ENCODE data around the gene ANKRA2.
"Not testable (repeated sequence)": the region's sequence is repeated elsewhere in the genome, so short reads cannot be mapped to it uniquely, and the experiment has no call there.

ANKRA2 gene

GRCh38 chr5:73523861-73524260 is 41.6 kb downstream of the ANKRA2 start:
- DNase-seq (ENCODE audit: low read depth, low spot score): no peak
- ChIA-PET POLR2A (no interaction called here), CTCF (interaction anchor here (0.7 to 11.0 kb wide), 4 partner anchors 14 to 308 kb away, joined by 3 to 205 read pairs (median 5); no protein-coding TSS in a partner anchor)
- H3K4me3 ChIP-seq (ENCODE audit: low read depth, low read length): no peak overlapping the region
- no peak for TF ChIP-seq CTCF (IDR thresholded peaks at IDR 0.05; ENCODE audit: insufficient read depth, low read length, missing control alignments)

GRCh38 chr5:73522989-73523388 is 42.5 kb downstream of the ANKRA2 start:
- CTCF ChIA-PET: interaction anchor here (1.6 to 11.0 kb wide), 7 partner anchors 7 to 307 kb away, joined by 4 to 205 read pairs (median 9); no protein-coding TSS in a partner anchor
- TF ChIP-seq CTCF (IDR thresholded peaks at IDR 0.05; ENCODE audit: insufficient read depth, low read length, missing control alignments): no peak
- no peak for DNase-seq (ENCODE audit: low read depth, low spot score)
- POLR2A ChIA-PET: no interaction called here
- no peak overlapping the region for H3K4me3 ChIP-seq (ENCODE audit: low read depth, low read length)

- peak; percentile 87 for TF ChIP-seq CTCF (IDR thresholded peaks at IDR 0.05; ENCODE audit: insufficient read depth, low read length, missing control alignments)
- ChIA-PET POLR2A (no interaction called here), CTCF (interaction anchor here (0.7 to 11.0 kb wide), 18 partner anchors 10 to 291 kb away, joined by 3 to 205 read pairs (median 5); no protein-coding TSS in a partner anchor)
- no peak overlapping the region; the same call in 1 of the 2 replicates for H3K4me3 ChIP-seq (ENCODE audit: low read depth, low read length)
- DNase-seq (ENCODE audit: low read depth, low spot score): no peak
Observed at GRCh38 chr5:73519531-73520283, 45.7 kb downstream of the ANKRA2 start.

GRCh38 chr5:73515232-73515631 is 50.2 kb downstream of the ANKRA2 start:
- no peak for TF ChIP-seq CTCF (IDR thresholded peaks at IDR 0.05; ENCODE audit: insufficient read depth, low read length, missing control alignments)
- H3K4me3 ChIP-seq (ENCODE audit: low read depth, low read length): no peak overlapping the region
- CTCF ChIA-PET: interaction anchor here (0.7 to 11.0 kb wide), 4 partner anchors 7 to 23 kb away, joined by 3 to 205 read pairs (median 4); no protein-coding TSS in a partner anchor
- DNase-seq (ENCODE audit: low read depth, low spot score): no peak
- POLR2A ChIA-PET: no interaction called here

- DNase-seq (ENCODE audit: low read depth, low spot score): no peak
- ChIA-PET CTCF (interaction anchor here (1.9 to 11.0 kb wide), 2 partner anchors 14 to 24 kb away, joined by 6 to 205 read pairs; no protein-coding TSS in a partner anchor), POLR2A (no interaction called here)
- no peak for TF ChIP-seq CTCF (IDR thresholded peaks at IDR 0.05; ENCODE audit: insufficient read depth, low read length, missing control alignments)
- no peak overlapping the region for H3K4me3 ChIP-seq (ENCODE audit: low read depth, low read length)
Observed at GRCh38 chr5:73514418-73514817, 51.0 kb downstream of the ANKRA2 start.

GRCh38 chr5:73513996-73514395 is 51.4 kb downstream of the ANKRA2 start:
- no peak overlapping the region for H3K4me3 ChIP-seq (ENCODE audit: low read depth, low read length)
- POLR2A ChIA-PET: no interaction called here
- CTCF ChIA-PET: interaction anchor here (11.0 kb wide), 1 partner anchor 24 kb away, joined by 205 read pairs; no protein-coding TSS in a partner anchor
- no peak for TF ChIP-seq CTCF (IDR thresholded peaks at IDR 0.05; ENCODE audit: insufficient read depth, low read length, missing control alignments)
- no peak for DNase-seq (ENCODE audit: low read depth, low spot score)

GRCh38 chr5:73508521-73508920 is 56.9 kb downstream of the ANKRA2 start:
- not testable (repeated sequence) for DNase-seq (ENCODE audit: low read depth, low spot score); H3K4me3 ChIP-seq (ENCODE audit: low read depth, low read length)
- CTCF ChIA-PET: interaction anchor here (1.1 to 7.8 kb wide), 5 partner anchors 11 to 57 kb away, joined by 3 to 71 read pairs (median 4); no protein-coding TSS in a partner anchor
- POLR2A ChIA-PET: interaction anchor here (1.1 kb wide), 1 partner anchor 13 kb away, joined by 3 read pairs; no protein-coding TSS in a partner anchor
